Renal pelvis (tissue), 12 donors: ENCODE measurements around the gene CCDC170. TPM values are rescaled to one million over a fixed set of nuclear protein-coding genes. Genes with fewer than 3 reads are reported as not detected.
A peak's percentile ranks its signal among the peaks of the same experiment; 100 is the strongest.
"Not testable (repeated sequence)": the region's sequence is repeated elsewhere in the genome, so short reads cannot be mapped to it uniquely, and the experiment has no call there.

Experiments used
- DNase-seq: peaks from one replicate; pipeline ENCODE4 v3.0.0-alpha.2; 2013
- long read RNA-seq, 16 experiments: transcript quantifications; one replicate each; lab custom pipeline, GENCODE V29; 2026
- polyA plus RNA-seq, 3 donors: library from polyadenylated mRNA; unstranded; fragments of 120-200 nt; gene quantifications; one replicate each; pipeline ENCODE4 v1.2.1, GENCODE V29; 2013; ENCODE audit not compliant: insufficient read length in 3 of 3

CCDC170 gene, protein sequence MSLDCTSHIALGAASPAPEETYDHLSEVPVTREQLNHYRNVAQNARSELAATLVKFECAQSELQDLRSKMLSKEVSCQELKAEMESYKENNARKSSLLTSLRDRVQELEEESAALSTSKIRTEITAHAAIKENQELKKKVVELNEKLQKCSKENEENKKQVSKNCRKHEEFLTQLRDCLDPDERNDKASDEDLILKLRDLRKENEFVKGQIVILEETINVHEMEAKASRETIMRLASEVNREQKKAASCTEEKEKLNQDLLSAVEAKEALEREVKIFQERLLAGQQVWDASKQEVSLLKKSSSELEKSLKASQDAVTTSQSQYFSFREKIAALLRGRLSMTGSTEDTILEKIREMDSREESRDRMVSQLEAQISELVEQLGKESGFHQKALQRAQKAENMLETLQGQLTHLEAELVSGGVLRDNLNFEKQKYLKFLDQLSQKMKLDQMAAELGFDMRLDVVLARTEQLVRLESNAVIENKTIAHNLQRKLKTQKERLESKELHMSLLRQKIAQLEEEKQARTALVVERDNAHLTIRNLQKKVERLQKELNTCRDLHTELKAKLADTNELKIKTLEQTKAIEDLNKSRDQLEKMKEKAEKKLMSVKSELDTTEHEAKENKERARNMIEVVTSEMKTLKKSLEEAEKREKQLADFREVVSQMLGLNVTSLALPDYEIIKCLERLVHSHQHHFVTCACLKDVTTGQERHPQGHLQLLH
- polyA plus RNA-seq = 1 to 10 TPM; 2.7 to 4.3 (median 3.2) TPM
- long read RNA-seq, donor 1 = 0 reads
- long read RNA-seq, donor 2 = 0 reads
- long read RNA-seq, donor 3 = 0 reads
- long read RNA-seq, donor 4 = 0 reads
- long read RNA-seq, donor 5 = 0 reads
- long read RNA-seq, donor 6 = 0 reads
- long read RNA-seq, donor 7 = 0 reads
- long read RNA-seq, donor 8 = 0 reads
- long read RNA-seq, donor 9 = 0 reads
- long read RNA-seq, donor 10, full-length matches to known transcripts = 1 of 1 reads
- long read RNA-seq, donor 10, partial matches to known transcripts = 0 of 1 reads
- long read RNA-seq, donor 10, other reads (novel, unspliced or antisense) = 0 of 1 reads
- long read RNA-seq, donor 11 = 0 reads
- long read RNA-seq, donor 12, full-length matches to known transcripts = 1 of 1 reads
- long read RNA-seq, donor 12, partial matches to known transcripts = 0 of 1 reads
- long read RNA-seq, donor 12, other reads (novel, unspliced or antisense) = 0 of 1 reads
- long read RNA-seq, donor 13, full-length matches to known transcripts = 2 of 2 reads
- long read RNA-seq, donor 13, partial matches to known transcripts = 0 of 2 reads
- long read RNA-seq, donor 13, other reads (novel, unspliced or antisense) = 0 of 2 reads
- long read RNA-seq, donor 14, full-length matches to known transcripts = 1 of 1 reads
- long read RNA-seq, donor 14, partial matches to known transcripts = 0 of 1 reads
- long read RNA-seq, donor 14, other reads (novel, unspliced or antisense) = 0 of 1 reads
- long read RNA-seq, donor 15 = 0 reads
- long read RNA-seq, donor 16 = 0 reads

DNA sequence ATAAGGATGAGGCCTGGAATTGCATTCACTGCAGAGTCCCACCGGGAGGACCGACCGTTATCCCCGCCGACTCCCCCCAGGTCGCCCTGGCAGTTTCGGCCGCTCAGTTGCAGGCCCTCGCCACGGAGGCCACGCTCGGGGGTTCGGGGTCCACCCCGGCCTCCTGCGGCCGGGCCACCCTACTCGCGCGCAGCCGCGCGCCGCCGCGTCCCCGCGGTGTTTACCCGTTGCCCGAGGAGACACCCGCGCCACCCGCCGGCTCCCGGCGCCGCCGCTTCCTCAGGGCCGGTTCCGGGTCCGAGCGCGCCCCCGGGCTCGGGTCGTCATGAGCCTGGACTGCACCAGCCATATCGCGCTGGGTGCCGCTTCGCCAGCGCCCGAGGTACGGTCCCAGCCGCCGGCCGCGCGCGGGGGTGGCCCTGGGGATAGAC, at the start of gene CCDC170:
Gene CCDC170 (plus strand): TSS at position 214 of the 431 bp plus-strand sequence. CDS start 112 bp downstream, at position 326.
- DNase-seq = peak; percentile 55

DNA sequence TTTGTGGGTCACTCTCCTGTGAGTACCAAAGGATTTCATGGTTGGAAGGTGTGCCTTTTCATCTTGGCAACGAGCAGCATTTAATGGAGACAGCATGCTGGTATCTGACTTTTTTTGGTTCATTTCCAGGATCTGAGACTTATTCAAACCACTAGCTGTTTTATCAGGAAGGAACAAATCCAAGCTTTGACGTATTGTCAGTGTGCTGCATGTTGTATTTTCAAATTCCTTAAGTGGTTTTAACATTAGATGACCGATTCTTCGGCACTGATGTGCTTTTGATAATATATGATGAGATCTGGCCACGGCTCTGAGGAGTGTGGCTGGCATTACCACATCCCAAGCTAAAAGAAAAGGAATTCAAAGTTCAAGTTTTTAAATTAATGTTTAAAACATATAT, 48.3 kb upstream of the CCDC170 start:
- no peak for DNase-seq

DNA sequence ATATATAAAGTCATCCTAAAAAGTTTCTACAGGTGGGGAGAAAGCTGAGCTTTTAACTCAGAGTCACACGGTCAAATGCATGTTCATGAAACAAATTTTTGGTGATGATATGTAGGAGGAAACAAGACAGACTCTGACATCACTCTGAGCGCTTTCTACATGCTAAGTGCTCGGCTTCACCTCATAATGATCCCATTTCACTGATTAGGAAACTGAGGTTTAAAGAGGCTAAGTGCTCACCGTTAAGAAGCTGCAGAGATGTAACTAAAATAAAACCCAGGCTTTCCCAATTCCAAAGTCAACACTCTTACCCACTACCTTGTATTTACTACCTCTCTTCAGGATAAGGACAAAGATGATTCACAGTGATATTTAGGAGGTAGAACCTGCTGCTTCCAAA, 46.6 kb upstream of the CCDC170 start:
- no peak for DNase-seq

DNA sequence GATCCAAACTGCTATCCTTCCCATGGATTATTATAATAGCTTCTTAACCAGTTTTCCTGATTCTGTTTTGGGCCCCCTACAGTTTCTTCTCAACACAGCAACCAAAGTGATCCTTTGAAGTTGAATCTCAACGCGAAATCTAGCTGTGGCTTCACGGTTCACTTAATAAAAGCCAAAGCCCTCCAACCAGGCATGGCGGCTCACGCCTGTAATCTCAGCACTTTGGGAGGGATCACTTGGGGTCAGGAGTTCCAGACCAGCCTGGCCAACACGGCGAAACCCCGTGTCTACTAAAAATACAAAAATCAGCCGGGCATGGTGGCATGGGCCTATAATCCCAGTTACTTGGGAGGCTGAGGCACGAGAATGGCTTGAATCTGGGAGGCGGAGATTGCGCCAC, 45.2 kb upstream of the CCDC170 start:
- DNase-seq = no peak

DNA sequence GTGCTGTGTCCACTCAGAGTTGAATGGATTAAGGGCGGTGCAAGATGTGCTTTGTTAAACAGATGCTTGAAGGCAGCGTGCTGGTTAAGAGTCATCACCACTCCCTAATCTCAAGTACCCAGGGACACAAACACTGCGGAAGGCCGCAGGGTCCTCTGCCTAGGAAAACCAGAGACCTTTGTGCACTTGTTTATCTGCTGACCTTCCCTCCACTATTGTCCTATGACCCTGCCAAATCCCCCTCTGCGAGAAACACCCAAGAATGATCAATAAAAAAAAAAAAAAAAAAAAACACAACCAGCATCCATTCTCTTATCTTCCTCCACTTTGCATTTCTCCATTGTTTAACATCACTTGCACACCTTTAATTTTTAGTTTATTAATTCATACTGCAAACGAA, 42.9 kb upstream of the CCDC170 start:
- not testable (repeated sequence) for DNase-seq

DNA sequence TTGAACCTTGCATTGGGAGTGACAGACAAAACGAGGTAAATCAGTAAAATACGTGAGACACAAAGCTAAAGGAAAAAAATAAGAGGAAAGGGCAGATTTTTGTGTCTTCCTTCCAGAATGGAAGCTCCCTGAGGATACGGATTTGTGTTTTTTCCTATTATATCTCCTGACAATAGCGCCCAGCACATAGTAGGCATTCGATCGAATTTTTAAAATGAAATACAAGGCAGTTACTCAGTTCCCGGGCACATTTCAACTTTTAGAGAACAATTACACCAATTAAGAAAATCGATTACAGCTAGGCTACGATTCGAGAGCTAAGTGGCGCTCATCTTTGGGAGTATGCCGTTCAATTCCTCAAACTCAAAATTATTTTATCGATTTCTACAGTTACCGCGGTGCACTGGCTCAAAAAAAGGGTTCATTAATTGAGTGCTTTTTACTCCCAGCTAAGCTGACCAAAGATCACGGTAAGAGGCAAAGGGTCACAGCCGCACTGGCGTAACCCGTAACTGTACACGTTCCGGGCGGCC, 42.3 kb upstream of the CCDC170 start:
- DNase-seq = no peak

DNA sequence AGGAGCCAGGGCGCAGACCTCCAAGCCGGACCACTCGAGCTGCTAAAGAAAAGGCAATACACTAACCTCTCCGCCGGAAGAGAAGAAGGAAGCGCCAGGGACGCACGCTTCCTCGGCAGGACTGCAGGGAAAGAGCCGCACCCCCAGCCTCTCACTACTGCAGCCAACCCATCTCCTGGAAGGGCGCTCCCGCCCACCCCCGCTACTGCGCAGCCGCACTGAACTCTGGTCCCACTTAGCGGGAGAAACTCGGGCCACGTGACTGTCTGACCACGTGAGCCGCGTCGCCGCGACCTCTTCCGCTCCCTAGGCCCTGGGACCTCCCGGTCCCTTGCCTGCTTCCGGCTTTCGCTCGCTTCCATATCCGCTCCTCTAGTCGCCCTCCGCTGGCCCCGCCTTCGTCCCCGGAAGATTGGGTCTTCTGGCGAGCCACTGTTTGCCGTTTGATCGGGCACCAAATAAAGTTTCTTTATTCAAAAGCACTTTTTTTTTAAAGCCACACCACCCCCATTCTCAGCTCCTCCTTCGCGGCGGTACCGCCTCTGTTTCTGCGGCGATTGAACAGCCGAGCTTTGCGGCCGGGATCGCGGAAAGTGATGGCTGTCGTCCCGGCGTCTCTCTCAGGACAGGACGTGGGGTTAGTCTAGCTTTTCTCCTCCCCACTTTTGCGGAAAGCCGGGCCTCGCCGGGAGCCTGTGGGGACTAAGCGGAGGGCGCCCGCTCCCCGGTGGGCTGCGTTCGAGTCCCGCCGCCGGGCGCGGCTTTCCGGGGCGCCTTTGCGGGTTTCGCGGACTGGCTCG, 41.7 kb upstream of the CCDC170 start, which contains the start of gene RMND1:
Gene RMND1 (minus strand): TSS at position 177 of the 800 bp plus-strand sequence. CDS start 6,315 bp downstream, outside the sequence.
- DNase-seq = peak; percentile 100

DNA sequence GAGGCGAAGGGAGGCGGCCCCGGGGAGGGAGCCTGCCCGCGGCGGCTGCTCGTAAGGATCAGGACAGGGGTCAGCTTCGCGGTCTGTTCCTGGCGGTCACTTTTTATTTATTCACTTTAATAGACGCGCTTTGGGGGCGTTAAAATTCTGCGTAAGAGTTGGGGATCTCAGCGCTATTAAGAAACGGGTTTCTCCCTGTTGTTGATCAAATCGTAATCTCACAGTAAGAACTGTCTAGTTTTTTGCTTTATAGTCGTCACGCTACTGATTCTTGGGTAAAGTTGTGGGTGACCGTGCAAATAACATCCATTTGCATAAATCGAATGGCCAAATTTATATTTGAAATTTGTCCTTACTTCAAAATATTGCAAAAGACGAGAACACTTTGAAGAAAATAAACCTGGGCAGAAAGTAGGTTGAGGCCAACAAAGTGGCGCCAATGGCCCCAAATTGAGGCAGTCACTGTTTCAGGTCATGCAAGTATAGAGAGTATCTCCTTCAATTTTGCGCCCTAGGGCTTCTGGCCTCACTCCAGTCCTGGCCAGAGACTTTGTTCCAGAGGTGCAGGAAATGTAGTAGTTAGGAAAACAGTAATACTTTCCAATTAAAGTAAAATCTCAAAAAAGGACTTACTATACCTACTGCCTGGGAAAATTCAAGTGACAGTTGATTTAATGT, 40.9 kb upstream of the CCDC170 start:
- no peak for DNase-seq

DNA sequence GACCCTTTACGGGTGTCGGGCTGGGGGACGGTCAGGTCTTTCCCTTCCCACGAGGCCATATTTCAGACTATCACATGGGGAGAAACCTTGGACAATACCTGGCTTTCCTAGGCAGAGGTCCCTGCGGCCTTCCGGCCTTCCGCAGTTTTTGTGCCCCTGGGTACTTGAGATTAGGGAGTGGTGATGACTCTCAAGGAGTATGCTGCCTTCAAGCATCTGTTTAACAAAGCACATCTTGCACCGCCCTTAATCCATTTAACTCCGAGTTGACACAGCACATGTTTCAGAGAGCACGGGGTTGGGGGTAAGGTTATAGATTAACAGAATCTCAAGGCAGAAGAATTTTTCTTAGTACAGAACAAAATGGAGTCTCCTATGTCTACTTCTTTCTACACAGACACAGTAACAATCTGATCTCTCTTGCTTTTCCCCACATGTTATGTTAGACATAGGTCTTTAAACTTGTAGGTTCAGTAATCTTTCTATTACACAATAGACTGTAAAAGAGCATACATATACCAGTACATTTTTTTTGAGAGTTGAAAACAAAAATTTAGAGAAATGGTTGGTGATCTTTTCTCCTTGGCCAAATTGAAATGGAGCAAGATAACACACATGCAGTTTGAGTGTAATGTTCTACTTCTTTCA, 37.9 kb upstream of the CCDC170 start:
- not testable (repeated sequence) for DNase-seq

DNA sequence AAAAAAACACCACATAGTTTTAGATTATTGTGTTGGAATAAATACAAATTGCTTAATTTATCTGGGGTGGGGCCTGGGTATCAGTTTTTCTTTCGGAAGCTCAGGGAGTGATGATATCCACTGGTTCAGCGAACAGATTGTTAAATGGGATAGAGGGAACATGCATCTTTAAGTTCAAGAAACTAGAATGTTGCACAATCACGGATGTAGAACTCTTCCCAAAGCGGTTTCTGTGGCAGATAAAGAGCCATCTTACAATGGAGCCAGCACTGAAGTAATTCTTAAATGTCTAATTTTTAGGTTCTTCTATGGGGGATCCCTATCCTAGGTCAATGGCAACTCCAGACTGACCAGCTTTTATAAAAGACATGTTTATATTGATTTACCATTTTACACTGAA, 32.1 kb upstream of the CCDC170 start:
- DNase-seq = no peak

DNA sequence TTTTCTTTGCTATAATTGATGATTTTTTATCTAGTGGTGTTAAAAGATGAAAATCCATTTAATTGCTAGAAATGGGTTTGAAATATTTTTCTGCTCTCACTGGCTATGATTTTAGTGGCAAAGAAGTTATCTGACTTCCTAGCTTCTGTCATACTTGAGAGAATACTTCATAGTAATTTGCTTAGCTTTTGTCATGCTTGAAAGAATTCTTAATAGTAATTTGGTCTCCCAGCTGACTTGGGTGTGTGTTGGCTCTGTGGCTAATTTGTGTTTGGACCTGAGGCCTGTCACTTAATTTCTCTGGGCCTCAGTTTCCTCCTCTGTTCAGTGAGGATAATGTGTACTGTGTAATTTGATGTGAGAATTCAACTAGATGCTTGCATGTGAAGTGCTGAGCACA, 29.1 kb upstream of the CCDC170 start:
- DNase-seq = no peak

DNA sequence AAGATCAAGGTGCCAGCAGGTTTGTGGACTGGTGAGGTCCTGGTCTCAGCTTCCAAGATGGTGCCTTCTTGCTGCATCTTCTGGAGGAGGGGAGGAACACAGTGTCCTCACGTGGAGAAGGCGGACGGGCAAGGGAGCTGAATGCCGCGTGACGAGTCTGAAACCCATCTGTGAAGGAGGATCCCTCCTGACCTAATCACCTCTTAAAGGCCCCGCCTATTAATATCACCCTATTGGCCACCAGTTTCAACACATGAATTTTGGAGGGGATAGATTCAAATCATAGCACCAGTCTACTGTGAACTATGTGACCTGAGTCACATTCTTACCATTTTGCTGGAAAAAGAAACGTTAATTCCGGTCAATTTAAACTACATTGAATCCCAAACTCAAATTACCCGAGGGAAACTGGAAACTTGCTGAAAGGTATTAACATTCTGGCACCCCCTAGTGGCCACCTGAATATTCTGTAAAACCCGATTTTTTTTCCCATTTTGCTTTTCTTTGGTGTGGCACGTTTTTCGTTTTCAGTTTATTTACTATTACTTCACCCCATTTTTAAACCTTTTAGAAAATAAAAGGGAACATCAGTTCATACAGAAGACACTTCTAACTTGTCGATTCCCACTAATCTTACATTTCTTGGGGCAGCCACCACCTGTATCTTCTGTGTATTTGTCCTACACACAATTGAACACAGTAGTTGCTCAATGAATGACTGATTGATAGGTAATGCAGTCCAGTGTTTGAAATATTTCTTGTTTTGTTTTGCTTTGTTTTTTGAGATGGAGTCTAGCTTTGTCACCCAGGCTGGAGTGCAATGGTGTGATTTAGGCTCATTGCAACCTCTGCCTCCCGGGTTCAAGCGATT, 17.9 kb upstream of the CCDC170 start:
- no peak for DNase-seq

DNA sequence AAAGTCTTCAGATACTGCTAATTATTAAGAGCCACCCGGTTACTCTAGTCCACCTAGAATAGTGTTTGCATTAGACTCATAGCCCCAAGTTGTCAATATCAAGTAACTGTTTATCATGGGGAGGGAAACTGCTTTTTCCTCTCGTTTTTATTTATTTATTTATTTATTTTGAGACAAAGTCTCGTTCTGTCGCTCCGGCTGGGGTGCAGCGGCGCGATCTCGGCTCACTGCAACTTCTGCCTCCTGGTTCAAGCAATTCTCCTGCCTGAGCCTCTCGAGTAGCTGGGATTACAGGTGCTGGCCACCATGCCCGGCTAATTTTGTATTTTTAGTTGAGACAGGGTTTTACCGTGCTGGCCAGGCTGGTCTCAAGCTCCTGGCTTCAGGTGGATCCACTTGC, 16.1 kb upstream of the CCDC170 start:
- no peak for DNase-seq

DNA sequence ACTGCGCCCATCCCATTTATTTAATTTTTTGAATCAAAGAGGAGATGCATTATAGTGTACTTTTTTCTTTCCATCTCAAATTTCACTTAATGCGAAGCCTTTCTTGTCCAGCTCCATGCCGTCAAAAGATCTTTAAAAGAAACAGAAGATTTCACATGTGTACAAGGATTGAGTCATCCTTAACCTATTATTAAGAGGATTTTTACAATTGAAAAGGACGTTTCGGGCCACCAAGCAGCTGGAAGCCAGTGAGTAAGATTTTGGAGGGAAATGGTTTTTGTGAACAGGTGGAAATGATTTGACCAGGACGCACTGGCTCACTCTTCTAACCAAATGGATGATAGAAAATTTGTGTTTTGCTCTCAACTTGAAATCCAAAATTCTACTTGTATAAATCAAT, 15.1 kb upstream of the CCDC170 start:
- no peak for DNase-seq

DNA sequence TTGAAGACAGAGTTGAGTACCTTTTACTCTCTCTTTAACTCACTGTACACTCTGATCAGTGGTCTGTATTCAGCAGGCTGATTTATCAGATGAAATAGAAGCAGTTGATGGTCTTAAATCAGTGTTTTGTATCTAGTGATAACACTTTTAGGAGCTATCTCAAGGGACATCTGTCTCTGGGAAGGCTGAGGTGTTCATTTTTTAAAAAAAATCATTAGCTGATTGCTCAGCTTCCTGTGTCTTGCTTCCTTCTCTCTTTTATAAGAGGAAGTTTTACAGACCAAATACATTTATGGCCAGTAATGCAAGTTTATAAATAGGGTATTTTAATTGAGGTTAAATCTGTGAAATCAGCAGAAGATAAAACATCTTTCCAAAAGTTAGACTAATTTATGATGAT, 12.0 kb upstream of the CCDC170 start:
- DNase-seq = no peak

DNA sequence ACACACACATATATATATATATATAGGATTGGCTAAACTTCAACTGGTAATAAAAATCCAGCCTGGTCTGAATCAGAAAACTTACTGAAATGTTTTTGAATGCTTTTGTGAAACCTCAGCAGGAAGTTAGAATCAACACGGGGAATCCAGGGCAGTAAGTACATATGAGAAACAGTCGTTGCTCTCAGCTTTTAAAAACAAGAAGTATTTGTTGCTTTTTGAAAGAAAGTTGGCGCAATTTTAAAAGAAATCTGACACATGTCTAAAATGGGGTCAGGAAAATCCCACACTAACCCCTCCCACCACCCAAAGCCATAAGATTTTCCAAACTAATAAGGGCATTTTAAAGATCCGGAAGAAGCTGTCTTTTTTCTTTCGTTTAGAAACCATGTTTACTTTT, 11.5 kb upstream of the CCDC170 start:
- DNase-seq = peak; percentile 62

DNA sequence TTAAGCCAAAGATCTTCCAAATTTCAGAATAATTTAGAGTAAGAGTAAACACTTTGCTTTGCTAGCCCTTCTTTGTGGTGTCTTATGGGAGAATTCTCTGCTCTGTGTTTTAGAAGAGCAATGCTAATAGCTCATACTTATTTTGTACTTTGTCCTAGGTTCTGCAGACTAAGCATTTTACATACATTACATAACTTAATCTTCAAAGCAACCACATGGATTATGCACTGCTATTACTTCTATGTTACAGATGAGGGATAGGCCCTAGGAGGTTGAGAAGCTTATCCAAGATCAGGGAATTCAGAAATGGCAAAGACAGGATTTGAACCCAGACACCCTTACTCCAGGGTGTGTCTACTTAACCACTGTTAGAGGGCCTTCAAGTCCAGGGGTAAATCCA, 9.8 kb upstream of the CCDC170 start:
- no peak for DNase-seq

DNA sequence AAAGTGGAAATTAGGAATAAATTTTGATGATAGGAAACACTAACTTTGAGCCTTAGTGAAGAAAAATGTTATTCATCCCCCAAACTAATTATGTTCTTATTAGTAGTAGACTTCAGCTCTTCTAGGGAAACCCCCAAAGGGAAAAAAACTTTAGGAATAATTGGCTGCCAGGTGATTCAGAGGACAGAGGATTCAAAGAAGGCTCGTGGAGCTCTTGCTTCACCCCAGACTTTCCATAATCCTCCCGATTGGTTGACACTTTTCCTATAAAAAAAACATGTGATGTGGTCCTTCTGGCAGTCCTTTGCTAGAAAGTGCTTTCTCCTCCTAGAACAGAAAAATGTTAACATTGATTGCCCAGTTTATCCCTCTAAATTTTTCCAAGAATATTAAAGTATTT, 5.6 kb upstream of the CCDC170 start:
- no peak for DNase-seq
